Measurements from ENCODE around the gene NPEPL1.

The NPEPL1 gene

DNA sequence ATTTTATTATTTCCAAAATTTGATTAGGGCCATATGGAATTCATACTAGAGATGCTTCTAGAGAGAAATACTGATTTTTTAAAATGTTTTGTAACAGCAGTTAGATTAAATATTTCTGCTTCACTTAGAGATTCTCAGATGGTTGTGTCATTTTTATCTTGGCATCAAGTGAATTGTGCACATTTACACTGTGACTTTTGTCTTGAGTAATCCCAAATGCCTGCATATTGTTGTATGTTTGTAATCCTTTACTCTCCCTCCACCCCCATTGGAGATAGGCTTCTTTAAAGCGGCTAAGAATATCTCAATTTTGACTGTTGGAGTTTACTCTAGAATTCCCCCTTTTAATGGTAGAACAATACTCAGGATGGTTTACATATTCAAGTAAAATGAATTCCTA is 22.5 kb upstream of the NPEPL1 start:
- TF ChIP-seq CTCF (IDR thresholded peaks at IDR 0.05; ENCODE audit: extremely low read depth, insufficient read depth, missing control alignments), result no peak
- DNase-seq (ENCODE audit: low spot score), result no peak
- in situ Hi-C loops (cut with MboI; ENCODE audit: low pct_unique_long_range_greater_than_20kb, low sequenced_read_pairs, unreplicated experiment), result no loop called here

GRCh38 chr20:58670659-58671058 is 21.9 kb upstream of the NPEPL1 start:
- no peak for DNase-seq (ENCODE audit: low spot score)
- TF ChIP-seq CTCF (IDR thresholded peaks at IDR 0.05; ENCODE audit: extremely low read depth, insufficient read depth, missing control alignments), result no peak
- in situ Hi-C loops (cut with MboI; ENCODE audit: low pct_unique_long_range_greater_than_20kb, low sequenced_read_pairs, unreplicated experiment), result no loop called here

- no peak for TF ChIP-seq CTCF (IDR thresholded peaks at IDR 0.05; ENCODE audit: extremely low read depth, insufficient read depth, missing control alignments)
- no peak for DNase-seq (ENCODE audit: low spot score)
- in situ Hi-C loops (cut with MboI; ENCODE audit: low pct_unique_long_range_greater_than_20kb, low sequenced_read_pairs, unreplicated experiment), result no loop called here
Measured at GRCh38 chr20:58673119-58673518, 19.5 kb upstream of the NPEPL1 start.

- no peak for DNase-seq (ENCODE audit: low spot score)
- TF ChIP-seq CTCF (IDR thresholded peaks at IDR 0.05; ENCODE audit: extremely low read depth, insufficient read depth, missing control alignments), result no peak
- in situ Hi-C loops (cut with MboI; ENCODE audit: low pct_unique_long_range_greater_than_20kb, low sequenced_read_pairs, unreplicated experiment), result loop anchor here (25.0 kb wide), 1 partner anchor 438 kb away; the partner anchor contains the start of gene ANKRD60
Measured at GRCh38 chr20:58675146-58675584, 17.4 kb upstream of the NPEPL1 start.

DNA sequence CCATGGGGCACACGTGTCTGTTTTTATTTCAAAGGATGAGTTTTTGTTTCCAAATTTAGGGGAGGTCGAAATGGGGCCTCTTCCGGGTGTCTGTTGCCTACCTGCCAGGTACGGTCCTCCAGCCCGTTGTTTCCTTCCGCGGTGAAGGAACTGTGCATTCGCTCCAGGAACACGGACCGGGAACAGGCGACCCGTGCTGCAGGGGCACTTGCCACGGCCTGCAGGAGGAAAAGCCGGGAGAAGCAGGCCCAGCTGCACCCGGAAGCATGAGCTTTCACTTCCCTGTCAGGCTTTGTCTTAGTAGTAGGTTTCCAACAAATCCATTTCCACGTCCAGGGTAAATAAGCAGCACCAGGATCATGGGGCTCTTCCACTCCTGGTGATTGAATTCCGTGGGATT is 17.0 kb upstream of the NPEPL1 start:
- DNase-seq (ENCODE audit: low spot score), result no peak
- TF ChIP-seq CTCF (IDR thresholded peaks at IDR 0.05; ENCODE audit: extremely low read depth, insufficient read depth, missing control alignments), result no peak
- in situ Hi-C loops (cut with MboI; ENCODE audit: low pct_unique_long_range_greater_than_20kb, low sequenced_read_pairs, unreplicated experiment), result loop anchor here (25.0 kb wide), 1 partner anchor 438 kb away; the partner anchor contains the start of gene ANKRD60

GRCh38 chr20:58676161-58676560 is 16.4 kb upstream of the NPEPL1 start:
- in situ Hi-C loops (cut with MboI; ENCODE audit: low pct_unique_long_range_greater_than_20kb, low sequenced_read_pairs, unreplicated experiment), result loop anchor here (25.0 kb wide), 1 partner anchor 439 kb away; the partner anchor contains the start of gene ANKRD60
- no peak for TF ChIP-seq CTCF (IDR thresholded peaks at IDR 0.05; ENCODE audit: extremely low read depth, insufficient read depth, missing control alignments)
- DNase-seq (ENCODE audit: low spot score), result no peak
